IPS-18a (cell line): Measurements from ENCODE around the gene FIGLA.

Source experiments
- H3K27ac ChIP-seq: one replicate; pipeline ENCODE4 v1.5.1; 2013; ENCODE audit warnings: low read length
- H3K27me3 ChIP-seq: one replicate; pipeline ENCODE4 v1.6.1; 2013; ENCODE audit warnings: mild to moderate bottlenecking, low read length; ENCODE audit not compliant: control insufficient read depth, insufficient read depth
- H3K36me3 ChIP-seq: one replicate; pipeline ENCODE4 v1.6.1; 2013; ENCODE audit warnings: low read depth, low read length; ENCODE audit not compliant: control insufficient read depth
- H3K4me1 ChIP-seq: one replicate; pipeline ENCODE4 v1.6.1; 2013; ENCODE audit warnings: low read depth, low read length; ENCODE audit not compliant: control insufficient read depth
- H3K4me3 ChIP-seq: one replicate; pipeline ENCODE4 v1.5.1; 2013; ENCODE audit warnings: low read length
- H3K9ac ChIP-seq: one replicate; pipeline ENCODE4 v1.6.1; 2013; ENCODE audit warnings: mild to moderate bottlenecking, low read length, moderate library complexity
- H3K9me3 ChIP-seq: one replicate; pipeline ENCODE4 v1.6.1; 2013; ENCODE audit warnings: low read depth, low read length; ENCODE audit not compliant: control insufficient read depth

The FIGLA gene

DNA sequence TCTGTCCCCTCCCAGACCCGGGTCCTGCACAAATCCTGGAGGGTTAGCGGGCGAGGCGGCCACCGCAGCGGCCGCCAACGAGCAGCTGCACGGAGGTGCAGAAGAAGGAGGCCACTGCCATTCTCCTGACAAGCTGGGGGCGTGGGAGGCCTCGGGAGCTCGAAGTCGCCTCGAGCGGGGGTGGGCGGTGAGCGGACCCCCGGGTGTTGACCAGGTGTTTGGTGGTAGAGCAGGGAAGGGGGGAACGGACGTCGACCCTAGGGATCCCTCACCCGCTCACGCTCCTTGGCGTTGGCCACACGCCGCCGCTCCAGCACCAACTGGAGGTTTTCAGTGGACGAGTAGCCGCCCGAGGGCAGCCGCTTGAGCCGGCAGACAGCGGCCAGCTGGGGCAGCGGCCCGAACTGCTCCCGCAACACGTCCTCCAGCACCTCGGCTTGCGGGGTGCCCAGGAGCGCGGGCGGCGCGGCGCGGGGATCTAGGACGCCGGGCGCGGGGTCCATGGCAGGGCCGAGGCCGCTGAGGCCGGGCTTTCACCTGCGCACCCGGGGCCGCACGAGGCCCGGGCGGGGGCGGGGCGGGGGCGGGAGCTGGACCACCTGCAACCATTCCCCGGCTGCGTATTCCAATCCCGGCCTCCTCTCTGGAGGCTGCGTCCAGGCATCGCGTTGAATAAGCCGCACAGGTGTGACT lies at the start of gene FIGLA:
TSS of gene FIGLA (minus strand) at position 508 of the 693 bp plus-strand sequence. CDS start at position 503, 5 bp downstream.
- Histone ChIP-seq H3K27ac (no peak within 1 kb of the TSS), H3K36me3 (no peaks in the 10 kb centered on the region), H3K4me1 (no peaks in the 10 kb centered on the region), H3K9me3 (no peaks in the 10 kb centered on the region), H3K4me3 (peak within 1 kb of the TSS; percentile 28), H3K9ac (no peak within 1 kb of the TSS), H3K27me3 (peaks cover 79% of the 10 kb centered on the region)

DNA sequence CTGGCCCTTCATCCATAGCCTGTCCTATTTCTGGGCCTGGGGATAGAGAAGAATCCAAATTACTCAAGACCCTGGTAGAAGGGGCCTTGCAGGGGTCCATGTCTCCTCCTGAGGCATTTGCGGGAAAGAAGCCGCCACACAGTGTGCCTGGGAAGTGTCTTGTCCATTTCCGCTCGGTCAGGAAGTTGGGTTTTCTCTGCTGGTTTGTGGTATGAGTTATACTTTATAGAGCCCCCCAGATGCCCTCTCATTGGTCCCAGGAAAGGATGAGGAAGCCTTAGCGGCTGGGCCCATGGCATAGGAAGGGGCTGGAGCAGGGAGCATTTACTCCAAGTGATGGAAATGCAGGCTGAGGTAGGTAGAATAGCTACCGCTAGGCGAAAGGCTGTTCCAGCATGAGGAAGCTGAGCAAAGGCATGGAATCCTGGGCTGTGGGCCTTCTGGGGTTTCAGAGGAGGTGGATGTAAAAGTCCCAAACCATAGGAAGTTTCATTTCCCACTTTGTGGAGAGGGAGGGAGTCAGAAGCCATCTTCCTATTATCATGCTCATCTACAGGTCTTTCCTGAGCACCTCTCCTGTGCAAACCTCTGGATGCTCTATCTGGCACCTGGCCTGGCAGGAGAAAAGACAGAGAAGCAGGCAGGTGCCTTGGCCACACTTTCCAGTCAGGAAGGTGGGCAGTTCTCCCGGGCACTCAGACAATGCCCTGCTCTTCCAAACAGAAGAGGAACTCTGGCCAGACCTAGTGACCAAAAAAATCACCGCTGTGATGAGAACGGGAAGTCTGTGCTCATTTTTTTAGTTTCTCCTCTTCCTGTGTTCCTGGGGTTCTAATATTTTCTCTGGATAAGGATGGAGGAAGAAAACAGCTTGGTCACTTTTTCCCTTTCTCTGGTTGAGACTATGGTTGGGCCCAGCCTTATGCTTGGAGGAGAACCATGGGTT lies 47.8 kb upstream of the FIGLA start:
- Histone ChIP-seq H3K27ac (no peak overlapping the region), H3K36me3 (no peaks in the 10 kb centered on the region), H3K4me1 (no peaks in the 10 kb centered on the region), H3K27me3 (no peaks in the 10 kb centered on the region), H3K4me3 (no peak overlapping the region), H3K9me3 (no peaks in the 10 kb centered on the region), H3K9ac (no peak overlapping the region)

DNA sequence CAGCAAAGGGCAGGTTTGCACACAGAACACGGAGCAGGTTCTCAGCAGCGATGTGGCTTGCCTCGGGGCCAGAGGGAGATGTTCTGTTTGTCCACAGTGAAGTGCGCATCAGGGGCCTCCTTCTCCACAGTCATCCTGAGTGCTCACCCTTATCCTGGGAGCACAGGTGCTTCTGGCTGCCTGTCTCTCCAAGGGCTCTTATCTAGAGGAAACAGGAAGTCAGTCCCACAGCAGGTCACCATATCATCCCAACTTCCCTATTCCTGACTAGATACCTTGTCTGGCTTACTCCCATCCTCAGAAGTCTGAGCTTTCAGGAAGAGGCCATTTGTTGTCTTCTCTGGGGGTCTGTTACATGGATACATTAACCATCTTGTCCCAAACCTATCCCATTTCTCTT lies 45.2 kb upstream of the FIGLA start, which contains the start of gene CD207:
TSS of gene CD207 (minus strand) at position 174 of the 400 bp plus-strand sequence. CDS start at position 134, 40 bp downstream.
- H3K9ac ChIP-seq, result no peak within 1 kb of the TSS
- H3K27me3 ChIP-seq, result no peaks in the 10 kb centered on the region
- H3K36me3 ChIP-seq, result no peaks in the 10 kb centered on the region

GRCh38 chr2:70834881-70835280 lies 44.4 kb upstream of the FIGLA start:
- no peaks in the 10 kb centered on the region for H3K27me3 ChIP-seq
- no peak overlapping the region for H3K9ac ChIP-seq
- H3K4me3 ChIP-seq, result no peak overlapping the region
- H3K36me3 ChIP-seq, result no peaks in the 10 kb centered on the region
- no peak overlapping the region for H3K27ac ChIP-seq
- H3K4me1 ChIP-seq, result no peaks in the 10 kb centered on the region
- H3K9me3 ChIP-seq, result no peaks in the 10 kb centered on the region

More for the DNA sequence above, 45.2 kb upstream of the FIGLA start, which contains the start of gene CD207:
- Histone ChIP-seq H3K4me3 (no peak within 1 kb of the TSS), H3K27ac (no peak within 1 kb of the TSS), H3K9me3 (no peaks in the 10 kb centered on the region), H3K4me1 (no peaks in the 10 kb centered on the region)

DNA sequence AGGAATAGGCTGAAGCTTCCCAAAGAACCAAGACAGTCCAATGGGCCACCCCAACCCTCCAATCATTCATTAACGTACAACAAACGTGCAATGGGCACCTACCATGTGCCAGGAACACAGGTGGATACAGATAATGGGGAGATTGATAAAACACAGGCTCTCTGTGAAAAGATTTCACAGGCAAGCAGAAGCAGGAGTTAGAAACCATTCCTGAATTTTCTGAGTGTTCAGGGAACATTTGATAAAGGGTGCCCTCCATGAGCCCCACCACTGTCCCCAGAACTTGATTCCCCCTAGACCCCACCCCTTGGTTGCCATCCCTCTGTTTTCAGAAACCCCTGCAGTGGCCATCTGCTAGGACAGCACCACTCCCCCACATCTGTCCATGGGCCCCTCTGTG lies 43.7 kb upstream of the FIGLA start:
- no peaks in the 10 kb centered on the region for H3K27me3 ChIP-seq
- H3K9ac ChIP-seq, result no peak overlapping the region

GRCh38 chr2:70833246-70833645 lies 42.8 kb upstream of the FIGLA start:
- peaks cover 2% of the 10 kb centered on the region for H3K4me1 ChIP-seq
- no peaks in the 10 kb centered on the region for H3K36me3 ChIP-seq
- H3K9ac ChIP-seq, result no peak overlapping the region
- H3K27ac ChIP-seq, result no peak overlapping the region
- H3K9me3 ChIP-seq, result no peaks in the 10 kb centered on the region
- no peaks in the 10 kb centered on the region for H3K27me3 ChIP-seq
- no peak overlapping the region for H3K4me3 ChIP-seq

More for the DNA sequence above, 43.7 kb upstream of the FIGLA start:
- Histone ChIP-seq H3K36me3 (no peaks in the 10 kb centered on the region), H3K27ac (no peak overlapping the region), H3K9me3 (no peaks in the 10 kb centered on the region), H3K4me1 (no peaks in the 10 kb centered on the region), H3K4me3 (no peak overlapping the region)

DNA sequence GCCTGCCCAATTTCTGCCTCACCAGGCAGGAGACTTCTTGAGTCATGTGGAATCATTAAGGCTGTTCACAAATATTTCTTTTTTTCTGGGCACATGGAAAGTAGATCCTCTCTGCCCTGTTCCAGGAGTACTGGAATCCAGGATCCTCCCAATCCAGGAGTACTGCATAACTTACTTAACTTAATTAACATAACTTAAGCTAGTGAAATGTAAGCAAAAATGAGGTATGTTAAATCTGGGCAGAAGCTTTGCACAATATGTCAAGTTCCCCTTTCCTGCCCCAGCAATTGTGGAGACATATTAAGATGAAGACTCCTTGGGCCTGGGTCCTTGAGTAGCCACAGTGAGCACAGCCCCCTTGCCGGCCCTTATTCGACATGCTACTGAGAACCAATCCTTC lies 41.9 kb upstream of the FIGLA start:
- Histone ChIP-seq H3K4me3 (no peak overlapping the region), H3K27ac (no peak overlapping the region), H3K9ac (no peak overlapping the region), H3K4me1 (peaks cover 7% of the 10 kb centered on the region), H3K27me3 (no peaks in the 10 kb centered on the region), H3K36me3 (no peaks in the 10 kb centered on the region), H3K9me3 (no peaks in the 10 kb centered on the region)

DNA sequence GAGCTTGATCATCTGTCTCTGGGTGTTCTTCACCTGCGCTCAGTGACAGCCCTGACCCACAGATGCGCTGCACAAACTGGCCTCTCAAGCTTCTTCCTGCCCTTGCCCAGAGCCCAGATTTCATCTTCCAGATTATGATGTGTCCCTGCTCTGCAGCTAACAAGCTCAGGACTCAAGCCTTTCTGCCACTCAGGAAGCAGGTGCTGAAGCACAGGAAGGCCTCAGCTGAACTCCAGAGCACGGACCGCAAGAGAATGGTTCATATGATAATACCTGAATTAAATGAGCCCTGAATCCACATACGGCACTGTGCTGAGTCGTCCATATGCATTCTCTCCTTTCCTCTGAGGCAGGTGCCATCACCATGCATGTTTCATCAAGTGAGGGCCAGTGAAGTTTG lies 41.4 kb upstream of the FIGLA start:
- Histone ChIP-seq H3K9ac (no peak overlapping the region), H3K27me3 (no peaks in the 10 kb centered on the region), H3K9me3 (no peaks in the 10 kb centered on the region), H3K27ac (no peak overlapping the region), H3K4me3 (no peak overlapping the region), H3K4me1 (peaks cover 7% of the 10 kb centered on the region), H3K36me3 (no peaks in the 10 kb centered on the region)

- H3K9ac ChIP-seq, result no peak overlapping the region
- no peak overlapping the region for H3K27ac ChIP-seq
- no peaks in the 10 kb centered on the region for H3K27me3 ChIP-seq
- H3K4me3 ChIP-seq, result no peak overlapping the region
- H3K4me1 ChIP-seq, result peaks cover 7% of the 10 kb centered on the region
- H3K9me3 ChIP-seq, result no peaks in the 10 kb centered on the region
- no peaks in the 10 kb centered on the region for H3K36me3 ChIP-seq
These were observed 39.9 kb upstream of the FIGLA start for GRCh38 chr2:70830366-70830765.

- no peaks in the 10 kb centered on the region for H3K36me3 ChIP-seq
- no peak overlapping the region for H3K4me3 ChIP-seq
- peaks cover 7% of the 10 kb centered on the region for H3K4me1 ChIP-seq
- H3K27me3 ChIP-seq, result no peaks in the 10 kb centered on the region
- H3K9me3 ChIP-seq, result no peaks in the 10 kb centered on the region
- no peak overlapping the region for H3K9ac ChIP-seq
- H3K27ac ChIP-seq, result no peak overlapping the region
These were observed 39.5 kb upstream of the FIGLA start for GRCh38 chr2:70829916-70830315.

- Histone ChIP-seq H3K9me3 (no peaks in the 10 kb centered on the region), H3K27me3 (no peaks in the 10 kb centered on the region), H3K27ac (no peak overlapping the region), H3K4me1 (peaks cover 7% of the 10 kb centered on the region), H3K9ac (no peak overlapping the region), H3K36me3 (no peaks in the 10 kb centered on the region), H3K4me3 (no peak overlapping the region)
These were observed 38.7 kb upstream of the FIGLA start for GRCh38 chr2:70828914-70829824.
